Nephron progenitor cell (in vitro differentiated cells): ENCODE measurements around the gene HAUS5.

ENCODE experiments used
- DNase-seq: peaks from one replicate; pipeline ENCODE4 v3.0.0; 2021
- H3K27ac Mint-ChIP-seq: 2 replicates; pipeline ENCODE4 v1.8.0; 2021; ENCODE audit warnings: mild to moderate bottlenecking, moderate library complexity, mixed read lengths
- H3K27me3 Mint-ChIP-seq: 2 replicates; pipeline ENCODE4 v1.8.0; 2021; ENCODE audit warnings: mild to moderate bottlenecking, low read depth, mixed read lengths; ENCODE audit not compliant: poor library complexity
- H3K36me3 Mint-ChIP-seq: 2 replicates; pipeline ENCODE4 v1.8.0; 2021; ENCODE audit warnings: low read depth, mixed read lengths
- H3K4me1 Mint-ChIP-seq: 2 replicates; pipeline ENCODE4 v1.8.0; 2021; ENCODE audit warnings: mixed read lengths
- H3K4me3 Mint-ChIP-seq: 2 replicates; pipeline ENCODE4 v1.8.0; 2021; ENCODE audit warnings: mild to moderate bottlenecking, moderate library complexity, mixed read lengths
- H3K9me3 Mint-ChIP-seq: 2 replicates; pipeline ENCODE4 v1.8.0; 2021; ENCODE audit warnings: mild to moderate bottlenecking, moderate library complexity, mixed read lengths
- TF ChIP-seq, protein P1 (sequence below): fragments of 200-600 bp; sonication (generic); IDR thresholded peaks from 2 replicates; pipeline ENCODE4 v1.5.0; 2021; ENCODE audit warnings: antibody characterized with exemption

HAUS5 gene

DNA sequence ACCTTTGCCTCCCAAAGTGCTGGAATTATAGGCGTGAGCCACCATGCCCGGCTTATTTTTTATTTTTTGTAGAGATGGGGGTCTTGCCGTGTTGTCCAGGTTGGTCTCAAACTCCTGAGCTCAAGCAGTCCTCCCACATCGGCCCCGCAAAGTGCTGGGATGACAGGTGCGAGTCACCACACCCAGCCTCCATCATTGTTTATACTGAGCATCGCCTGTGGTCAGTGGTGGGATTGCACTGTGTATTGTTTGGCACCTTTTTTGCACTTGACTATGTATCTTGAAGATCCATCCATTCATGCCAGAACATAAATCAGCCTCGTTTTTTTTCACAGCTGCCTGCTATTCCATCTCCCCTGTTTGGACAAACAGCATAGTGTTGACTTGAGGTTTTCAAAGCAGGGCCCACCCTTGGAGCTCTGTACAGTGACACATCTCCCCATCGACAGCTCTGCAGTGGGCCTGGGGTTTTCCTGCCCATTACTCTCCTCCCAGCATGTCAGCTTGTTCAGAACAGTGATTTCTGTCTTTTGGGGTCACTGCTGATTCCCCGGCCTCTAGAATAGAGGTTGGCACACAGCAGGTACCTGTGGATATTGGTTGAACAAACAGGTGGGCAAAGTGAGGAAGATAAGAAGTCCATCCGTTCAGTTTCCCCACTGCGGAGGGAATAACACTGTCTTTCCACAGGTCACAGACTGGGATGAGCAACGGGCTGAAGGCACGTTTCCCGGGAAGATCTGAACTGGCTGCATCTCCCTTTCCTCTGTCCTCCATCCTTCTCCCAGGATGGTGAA lies 45.6 kb downstream of the HAUS5 start:
- Mint-ChIP-seq H3K36me3 (peaks cover 80% of the 10 kb centered on the region), H3K4me3 (no peak overlapping the region), H3K27me3 (peaks cover 3% of the 10 kb centered on the region), H3K4me1 (no peaks in the 10 kb centered on the region), H3K27ac (no peak overlapping the region), H3K9me3 (no peaks in the 10 kb centered on the region)
- DNase-seq = no peak
- TF ChIP-seq, protein P1, sequence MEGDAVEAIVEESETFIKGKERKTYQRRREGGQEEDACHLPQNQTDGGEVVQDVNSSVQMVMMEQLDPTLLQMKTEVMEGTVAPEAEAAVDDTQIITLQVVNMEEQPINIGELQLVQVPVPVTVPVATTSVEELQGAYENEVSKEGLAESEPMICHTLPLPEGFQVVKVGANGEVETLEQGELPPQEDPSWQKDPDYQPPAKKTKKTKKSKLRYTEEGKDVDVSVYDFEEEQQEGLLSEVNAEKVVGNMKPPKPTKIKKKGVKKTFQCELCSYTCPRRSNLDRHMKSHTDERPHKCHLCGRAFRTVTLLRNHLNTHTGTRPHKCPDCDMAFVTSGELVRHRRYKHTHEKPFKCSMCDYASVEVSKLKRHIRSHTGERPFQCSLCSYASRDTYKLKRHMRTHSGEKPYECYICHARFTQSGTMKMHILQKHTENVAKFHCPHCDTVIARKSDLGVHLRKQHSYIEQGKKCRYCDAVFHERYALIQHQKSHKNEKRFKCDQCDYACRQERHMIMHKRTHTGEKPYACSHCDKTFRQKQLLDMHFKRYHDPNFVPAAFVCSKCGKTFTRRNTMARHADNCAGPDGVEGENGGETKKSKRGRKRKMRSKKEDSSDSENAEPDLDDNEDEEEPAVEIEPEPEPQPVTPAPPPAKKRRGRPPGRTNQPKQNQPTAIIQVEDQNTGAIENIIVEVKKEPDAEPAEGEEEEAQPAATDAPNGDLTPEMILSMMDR = no peak

DNA sequence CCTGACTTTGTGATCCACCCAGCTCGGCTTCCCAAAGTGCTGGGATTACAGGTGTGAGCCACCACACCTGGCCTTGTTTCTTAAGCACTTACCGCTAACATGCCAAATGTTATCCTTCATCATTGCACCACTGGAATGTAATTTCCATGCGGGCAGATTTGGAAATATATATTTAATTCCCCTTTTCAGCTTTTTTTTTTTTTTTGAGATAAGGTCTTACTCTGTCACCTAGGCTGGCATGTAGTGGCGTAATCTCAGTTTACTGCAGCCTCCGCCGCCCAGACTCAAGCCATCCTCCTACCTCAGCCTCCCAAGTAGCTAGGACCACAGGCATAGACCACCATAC lies 49.4 kb downstream of the HAUS5 start:
- no peak for DNase-seq
- peaks cover 63% of the 10 kb centered on the region for H3K36me3 Mint-ChIP-seq
- H3K9me3 Mint-ChIP-seq = no peaks in the 10 kb centered on the region
- TF ChIP-seq, protein P1 = no peak
- no peaks in the 10 kb centered on the region for H3K4me1 Mint-ChIP-seq
- no peak overlapping the region for H3K27ac Mint-ChIP-seq
- H3K4me3 Mint-ChIP-seq = no peak overlapping the region
- H3K27me3 Mint-ChIP-seq = peaks cover 3% of the 10 kb centered on the region

DNA sequence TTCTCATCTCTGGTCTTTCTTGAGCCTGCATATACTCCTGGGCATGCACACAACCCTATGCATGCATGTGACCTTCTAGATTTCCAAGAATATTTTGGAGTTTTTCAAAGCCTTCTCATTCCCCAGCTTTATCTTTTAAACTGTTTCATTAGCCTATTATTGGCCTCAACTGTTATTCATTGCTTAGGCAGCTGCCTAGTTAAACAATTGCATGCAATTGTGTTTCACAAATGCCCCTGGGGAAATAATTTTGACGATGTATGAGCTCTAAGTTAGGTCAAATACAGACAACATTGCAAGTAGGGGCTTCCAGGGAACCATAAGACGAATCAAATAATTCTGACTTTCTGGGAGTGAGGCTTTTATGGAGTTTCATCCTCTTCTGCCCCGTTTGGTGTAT lies 51.4 kb downstream of the HAUS5 start:
- no peak for DNase-seq
- no peak overlapping the region for H3K4me3 Mint-ChIP-seq
- H3K4me1 Mint-ChIP-seq = no peaks in the 10 kb centered on the region
- H3K27me3 Mint-ChIP-seq = peaks cover 11% of the 10 kb centered on the region
- TF ChIP-seq, protein P1 = no peak
- H3K9me3 Mint-ChIP-seq = no peaks in the 10 kb centered on the region
- H3K27ac Mint-ChIP-seq = peak overlapping the region; percentile 48
- peaks cover 47% of the 10 kb centered on the region for H3K36me3 Mint-ChIP-seq

DNA sequence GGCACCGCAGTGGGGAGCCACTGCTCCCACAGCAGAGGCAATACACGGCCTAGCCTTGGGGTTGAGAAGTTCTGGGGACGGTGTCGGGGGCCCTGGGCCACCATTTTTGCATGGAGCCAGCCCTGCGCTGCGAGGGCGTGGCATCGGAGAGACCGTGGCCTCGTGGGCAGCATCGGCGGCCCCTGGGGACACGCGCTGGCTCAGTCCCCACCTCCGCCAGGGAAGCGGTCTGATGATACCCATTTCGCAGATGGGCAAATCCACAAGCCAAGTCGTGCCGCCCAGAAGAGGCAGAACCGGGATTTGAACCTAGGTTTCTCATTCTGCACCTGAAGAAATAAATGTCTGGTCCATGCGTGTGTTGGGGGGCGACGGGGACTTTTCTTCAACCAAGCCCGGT lies 52.6 kb downstream of the HAUS5 start:
- Mint-ChIP-seq H3K4me3 (no peak overlapping the region), H3K27ac (no peak overlapping the region), H3K36me3 (peaks cover 39% of the 10 kb centered on the region), H3K9me3 (no peaks in the 10 kb centered on the region), H3K4me1 (no peaks in the 10 kb centered on the region), H3K27me3 (peaks cover 22% of the 10 kb centered on the region)
- TF ChIP-seq, protein P1 = no peak
- no peak for DNase-seq

DNA sequence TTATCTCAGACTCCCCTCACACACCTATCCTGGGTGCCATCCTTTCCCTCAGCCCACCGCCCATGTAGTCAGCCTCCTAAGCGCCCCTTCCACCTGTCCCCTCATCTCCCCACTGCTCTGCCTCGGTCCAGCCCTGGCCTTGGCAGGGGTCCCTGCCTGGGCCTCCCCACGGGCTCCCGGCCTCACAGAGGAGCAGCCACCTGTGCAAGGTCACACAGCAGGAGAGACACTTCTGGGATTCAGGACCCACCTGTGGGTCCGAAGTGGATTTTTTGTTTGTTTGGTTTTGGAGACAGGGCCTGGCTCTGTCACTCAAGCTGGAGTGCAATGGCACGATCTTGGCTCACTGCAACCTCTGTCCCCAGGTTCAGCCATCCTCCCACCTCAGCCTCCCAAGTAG lies 53.1 kb downstream of the HAUS5 start:
- no peaks in the 10 kb centered on the region for H3K4me1 Mint-ChIP-seq
- H3K9me3 Mint-ChIP-seq = no peaks in the 10 kb centered on the region
- no peak overlapping the region for H3K27ac Mint-ChIP-seq
- no peak for DNase-seq
- peaks cover 26% of the 10 kb centered on the region for H3K27me3 Mint-ChIP-seq
- TF ChIP-seq, protein P1 = no peak
- peaks cover 36% of the 10 kb centered on the region for H3K36me3 Mint-ChIP-seq
- H3K4me3 Mint-ChIP-seq = no peak overlapping the region
